Breast epithelium (tissue), 3 donors: ENCODE measurements around the gene TFAP2B.

ENCODE experiments used
- CTCF ChIP-seq, 3 donors: fragments of 450-650 bp; IDR thresholded peaks; one replicate each; pipeline ENCODE4 v1.5.1; 2016 to 2017; ENCODE audit warnings: antibody characterized with exemption in 3 of 3, mild to moderate bottlenecking in 3 of 3, moderate library complexity in 3 of 3
- POLR2A ChIP-seq: fragments of 450-650 bp; IDR thresholded peaks from one replicate; pipeline ENCODE4 v1.6.1; 2016; ENCODE audit warnings: antibody characterized with exemption, mild to moderate bottlenecking, moderate library complexity
- POLR2AphosphoS5 ChIP-seq, 3 donors: sonication (generic); formaldehyde crosslinking; IDR thresholded peaks; one replicate each; pipeline ENCODE4 v1.6.1; 2017; ENCODE audit warnings: antibody characterized with exemption in 3 of 3

- no peak for TF ChIP-seq CTCF (IDR thresholded peaks at IDR 0.05)
- no peak for TF ChIP-seq POLR2A
- no peak for TF ChIP-seq POLR2AphosphoS5 (IDR thresholded peaks at IDR 0.05)
These were observed 26.9 kb downstream of the TFAP2B start for GRCh38 chr6:50845499-50846143.
